OCI-LY3 (cell line): ENCODE data around the gene KLK2.

Experiments
- H2AFZ ChIP-seq: fragments of 200-600, 300-600 bp; shearing (Covaris generic); 2 replicates; pipeline ENCODE4 v1.6.0; 2014; ENCODE audit warnings: antibody characterized with exemption, low read depth, low read length
- H3K27ac ChIP-seq: fragments of 200-600, 300-600 bp; sonication (generic); 2 replicates; pipeline ENCODE4 v1.5.1; 2014; ENCODE audit warnings: mild to moderate bottlenecking, low read length, moderate library complexity, mixed read lengths
- H3K27me3 ChIP-seq: fragments of 200-600, 300-600 bp; sonication (generic); 2 replicates; pipeline ENCODE4 v1.6.1; 2014; ENCODE audit warnings: low read depth, low read length, mixed read lengths
- H3K36me3 ChIP-seq: fragments of 200-600, 300-600 bp; sonication (generic); replicated peaks from 2 replicates; pipeline ENCODE3; 2014; ENCODE audit warnings: low read depth, low read length, mixed read lengths
- H3K4me1 ChIP-seq: fragments of 300-600, 200-600 bp; sonication (generic); 2 replicates; pipeline ENCODE4 v1.6.1; 2014; ENCODE audit warnings: low read length, mixed read lengths
- H3K4me2 ChIP-seq: fragments of 200-600, 300-600 bp; sonication (generic); 2 replicates; pipeline ENCODE4 v1.6.1; 2014; ENCODE audit warnings: low read length, mixed read lengths
- H3K4me3 ChIP-seq: fragments of 300-600, 200-600 bp; sonication (generic); 2 replicates; pipeline ENCODE4 v1.5.1; 2014; ENCODE audit warnings: antibody characterized with exemption, mild to moderate bottlenecking, low read length, moderate library complexity
- H3K79me2 ChIP-seq: fragments of 300-600, 200-600 bp; shearing (Covaris generic); 2 replicates; pipeline ENCODE4 v1.6.1; 2014; ENCODE audit warnings: mild to moderate bottlenecking, low read length, mixed read lengths
- H3K9ac ChIP-seq: fragments of 300-600, 200-600 bp; shearing (Covaris generic); 2 replicates; pipeline ENCODE4 v1.6.0; 2014; ENCODE audit warnings: mild to moderate bottlenecking, low read length, moderate library complexity
- H3K9me3 ChIP-seq: fragments of 200-600, 300-600 bp; shearing (Covaris generic); 2 replicates; pipeline ENCODE4 v1.6.1; 2014; ENCODE audit warnings: low read length, mixed read lengths; ENCODE audit not compliant: insufficient read depth
- H4K20me1 ChIP-seq: fragments of 200-600, 300-600 bp; sonication (generic); 2 replicates; pipeline ENCODE4 v1.6.1; 2016; ENCODE audit warnings: low read length, mixed read lengths; ENCODE audit not compliant: insufficient read depth
- CTCF ChIP-seq: fragments of 200-600, 300-600 bp; sonication (generic); IDR thresholded peaks from 2 replicates; pipeline ENCODE4 v1.5.1; 2014; ENCODE audit warnings: antibody characterized with exemption, low read length, low read depth
- EZH2phosphoT487 ChIP-seq: fragments of 200-600 bp; shearing (Covaris generic); IDR thresholded peaks from 2 replicates; pipeline ENCODE4 v1.6.1; 2018; ENCODE audit warnings: antibody characterized with exemption, mixed run types, low read depth

Gene KLK2

GRCh38 chr19:50916069-50916468, 42.8 kb downstream of the KLK2 start:
- TF ChIP-seq EZH2phosphoT487 (no peak), CTCF (no peak)
- H3K27me3 ChIP-seq: peaks cover 15% of the 10 kb centered on the region

GRCh38 chr19:50921426-50922316, 48.4 kb downstream of the KLK2 start:
- peaks cover 12% of the 10 kb centered on the region for H3K4me1 ChIP-seq
- no peak overlapping the region; the same call in 1 of the 2 replicates for H2AFZ ChIP-seq
- TF ChIP-seq EZH2phosphoT487 (no peak), CTCF (no peak)
- H3K79me2 ChIP-seq: no peaks in the 10 kb centered on the region
- no peak overlapping the region for H3K9ac ChIP-seq
- H3K27me3 ChIP-seq: peaks cover 28% of the 10 kb centered on the region
- no peaks in the 10 kb centered on the region for H3K36me3 ChIP-seq
- H3K4me2 ChIP-seq: peak overlapping the region; percentile 43
- H4K20me1 ChIP-seq: no peaks in the 10 kb centered on the region
- H3K27ac ChIP-seq: no peak overlapping the region
- no peak overlapping the region for H3K4me3 ChIP-seq
- H3K9me3 ChIP-seq: no peaks in the 10 kb centered on the region

More at GRCh38 chr19:50916069-50916468, 42.8 kb downstream of the KLK2 start:
- no peaks in the 10 kb centered on the region for H3K9me3 ChIP-seq
- H3K4me3 ChIP-seq: no peak overlapping the region
- no peaks in the 10 kb centered on the region for H4K20me1 ChIP-seq
- no peak overlapping the region for H3K9ac ChIP-seq
- H2AFZ ChIP-seq: no peak overlapping the region
- H3K36me3 ChIP-seq: no peaks in the 10 kb centered on the region
- H3K4me1 ChIP-seq: no peaks in the 10 kb centered on the region
- H3K4me2 ChIP-seq: no peak overlapping the region
- H3K79me2 ChIP-seq: no peaks in the 10 kb centered on the region
- no peak overlapping the region for H3K27ac ChIP-seq

GRCh38 chr19:50922317-50922853, 49.1 kb downstream of the KLK2 start:
- H3K27me3 ChIP-seq: peaks cover 28% of the 10 kb centered on the region
- H3K27ac ChIP-seq: no peak overlapping the region
- no peaks in the 10 kb centered on the region for H3K36me3 ChIP-seq
- peak overlapping the region; percentile 43 for H3K4me2 ChIP-seq
- peak overlapping the region; percentile 57 for H2AFZ ChIP-seq
- no peak overlapping the region for H3K9ac ChIP-seq
- no peaks in the 10 kb centered on the region for H4K20me1 ChIP-seq
- TF ChIP-seq CTCF (peak; percentile 98), EZH2phosphoT487 (no peak)
- no peaks in the 10 kb centered on the region for H3K9me3 ChIP-seq
- H3K4me1 ChIP-seq: peaks cover 12% of the 10 kb centered on the region
- no peak overlapping the region for H3K4me3 ChIP-seq
- H3K79me2 ChIP-seq: no peaks in the 10 kb centered on the region

- Histone ChIP-seq H3K4me1 (peaks cover 12% of the 10 kb centered on the region), H3K27ac (no peak overlapping the region), H3K9me3 (no peaks in the 10 kb centered on the region), H3K36me3 (no peaks in the 10 kb centered on the region), H4K20me1 (no peaks in the 10 kb centered on the region), H3K4me2 (no peak overlapping the region), H3K9ac (no peak overlapping the region), H3K4me3 (no peak overlapping the region), H2AFZ (no peak overlapping the region), H3K27me3 (peaks cover 32% of the 10 kb centered on the region), H3K79me2 (no peaks in the 10 kb centered on the region)
- no peak for TF ChIP-seq CTCF
- TF ChIP-seq EZH2phosphoT487: no peak
These were observed 51.3 kb downstream of the KLK2 start for GRCh38 chr19:50924586-50924985.
